Astrocyte (in vitro differentiated cells and primary cell): ENCODE data around the gene EIF4E. TPM values are rescaled to one million over a fixed set of nuclear protein-coding genes. Genes with fewer than 3 reads are reported as not detected.
A peak's percentile ranks its signal among the peaks of the same experiment; 100 is the strongest.

Experiments used
- DNase-seq: peaks from one replicate; pipeline ENCODE4 v3.0.0-alpha.2; 2010; ENCODE audit warnings: low read depth
- FAIRE-seq: peaks from 2 replicates; lab custom pipeline; 2011; peaks lifted over from hg19 to GRCh38; lab: Jason Lieb, UNC
- H2AFZ ChIP-seq: 2 replicates; pipeline ENCODE4 v1.6.0; 2012; ENCODE audit warnings: low read depth, low read length, inconsistent platforms
- H3K27ac ChIP-seq: 2 replicates; pipeline ENCODE4 v1.5.1; 2011; ENCODE audit warnings: low read depth, low read length, inconsistent platforms
- H3K27me3 ChIP-seq: 2 replicates; pipeline ENCODE4 v1.6.0; 2011; ENCODE audit warnings: low read length, inconsistent platforms; ENCODE audit not compliant: insufficient read depth
- H3K36me3 ChIP-seq: 2 replicates; pipeline ENCODE4 v1.5.1; 2011; ENCODE audit warnings: low read length, inconsistent platforms; ENCODE audit not compliant: insufficient read depth
- H3K4me1 ChIP-seq: 2 replicates; pipeline ENCODE4 v1.5.1; 2011; ENCODE audit warnings: low read length, inconsistent platforms; ENCODE audit not compliant: insufficient read depth
- H3K4me2 ChIP-seq: 2 replicates; pipeline ENCODE4 v1.6.0; 2012; ENCODE audit warnings: low read length, inconsistent platforms
- H3K4me3 ChIP-seq: 2 replicates; pipeline ENCODE4 v1.5.1; 2011; ENCODE audit warnings: low read depth, mild to moderate bottlenecking, low read length, inconsistent platforms; ENCODE audit not compliant: insufficient read depth
- H3K79me2 ChIP-seq: 2 replicates; pipeline ENCODE4 v1.6.0; 2012; ENCODE audit warnings: mild to moderate bottlenecking, low read length, inconsistent platforms; ENCODE audit not compliant: insufficient read depth
- H3K9ac ChIP-seq: 2 replicates; pipeline ENCODE4 v1.6.0; 2012; ENCODE audit warnings: mild to moderate bottlenecking, low read length, inconsistent platforms
- H3K9me3 ChIP-seq: 2 replicates; pipeline ENCODE4 v1.5.1; 2012; ENCODE audit warnings: low read depth, mild to moderate bottlenecking, low read length, inconsistent platforms; ENCODE audit not compliant: insufficient read depth
- H4K20me1 ChIP-seq: 2 replicates; pipeline ENCODE4 v1.6.0; 2012; ENCODE audit warnings: low read length, inconsistent platforms; ENCODE audit not compliant: insufficient read depth
- H3K27ac Mint-ChIP-seq: one replicate; pipeline ENCODE4 v1.8.0; 2021; ENCODE audit warnings: mild to moderate bottlenecking, mixed read lengths; ENCODE audit not compliant: unreplicated experiment
- H3K27me3 Mint-ChIP-seq: one replicate; pipeline ENCODE4 v1.8.0; 2021; ENCODE audit warnings: low read depth, mixed read lengths; ENCODE audit not compliant: unreplicated experiment
- H3K36me3 Mint-ChIP-seq: one replicate; pipeline ENCODE4 v1.8.0; 2021; ENCODE audit warnings: low read depth, mixed read lengths; ENCODE audit not compliant: unreplicated experiment
- H3K4me1 Mint-ChIP-seq: one replicate; pipeline ENCODE4 v1.8.0; 2021; ENCODE audit warnings: low read depth, mixed read lengths; ENCODE audit not compliant: unreplicated experiment
- H3K4me3 Mint-ChIP-seq: one replicate; pipeline ENCODE4 v1.8.0; 2021; ENCODE audit warnings: mild to moderate bottlenecking, moderate library complexity, mixed read lengths; ENCODE audit not compliant: unreplicated experiment
- H3K9me3 Mint-ChIP-seq: one replicate; pipeline ENCODE4 v1.8.0; 2021; ENCODE audit warnings: mild to moderate bottlenecking, mixed read lengths; ENCODE audit not compliant: unreplicated experiment
- CTCF ChIP-seq: IDR thresholded peaks from 2 replicates; pipeline ENCODE4 v1.5.1; 2011; ENCODE audit warnings: low read depth, mild to moderate bottlenecking, inconsistent platforms, low read length, moderate library complexity; ENCODE audit not compliant: insufficient read depth
- EZH2 ChIP-seq: IDR thresholded peaks from 2 replicates; pipeline ENCODE4 v1.6.1; 2012; ENCODE audit warnings: mild to moderate bottlenecking, low read length, inconsistent platforms; ENCODE audit not compliant: insufficient read depth
- total RNA-seq: library from RNA; stranded (reverse); gene quantifications from 2 replicates; pipeline ENCODE4 v1.2.1, GENCODE V29; 2021

EIF4E gene
- total RNA-seq, 1 donor from 2014 or later: 110 TPM

GRCh38 chr4:98966926-98967325 lies 38.0 kb upstream of the EIF4E start:
- DNase-seq: no peak
- Histone ChIP-seq H3K9me3 (no peaks in the 10 kb centered on the region), H3K27me3 (no peaks in the 10 kb centered on the region), H3K79me2 (no peaks in the 10 kb centered on the region), H4K20me1 (no peaks in the 10 kb centered on the region), H3K27ac (no peak overlapping the region), H3K4me3 (no peak overlapping the region), H2AFZ (no peak overlapping the region), H3K36me3 (no peaks in the 10 kb centered on the region), H3K4me2 (no peak overlapping the region), H3K9ac (no peak overlapping the region), H3K4me1 (peaks cover 6% of the 10 kb centered on the region)
- TF ChIP-seq EZH2: no peak
- TF ChIP-seq CTCF: no peak
- H3K4me3 Mint-ChIP-seq: no peak overlapping the region
- no peaks in the 10 kb centered on the region for H3K27me3 Mint-ChIP-seq
- H3K4me1 Mint-ChIP-seq: peaks cover 15% of the 10 kb centered on the region
- no peak for FAIRE-seq
- no peaks in the 10 kb centered on the region for H3K36me3 Mint-ChIP-seq
- no peak overlapping the region for H3K27ac Mint-ChIP-seq
- H3K9me3 Mint-ChIP-seq: peaks cover 2% of the 10 kb centered on the region

DNA sequence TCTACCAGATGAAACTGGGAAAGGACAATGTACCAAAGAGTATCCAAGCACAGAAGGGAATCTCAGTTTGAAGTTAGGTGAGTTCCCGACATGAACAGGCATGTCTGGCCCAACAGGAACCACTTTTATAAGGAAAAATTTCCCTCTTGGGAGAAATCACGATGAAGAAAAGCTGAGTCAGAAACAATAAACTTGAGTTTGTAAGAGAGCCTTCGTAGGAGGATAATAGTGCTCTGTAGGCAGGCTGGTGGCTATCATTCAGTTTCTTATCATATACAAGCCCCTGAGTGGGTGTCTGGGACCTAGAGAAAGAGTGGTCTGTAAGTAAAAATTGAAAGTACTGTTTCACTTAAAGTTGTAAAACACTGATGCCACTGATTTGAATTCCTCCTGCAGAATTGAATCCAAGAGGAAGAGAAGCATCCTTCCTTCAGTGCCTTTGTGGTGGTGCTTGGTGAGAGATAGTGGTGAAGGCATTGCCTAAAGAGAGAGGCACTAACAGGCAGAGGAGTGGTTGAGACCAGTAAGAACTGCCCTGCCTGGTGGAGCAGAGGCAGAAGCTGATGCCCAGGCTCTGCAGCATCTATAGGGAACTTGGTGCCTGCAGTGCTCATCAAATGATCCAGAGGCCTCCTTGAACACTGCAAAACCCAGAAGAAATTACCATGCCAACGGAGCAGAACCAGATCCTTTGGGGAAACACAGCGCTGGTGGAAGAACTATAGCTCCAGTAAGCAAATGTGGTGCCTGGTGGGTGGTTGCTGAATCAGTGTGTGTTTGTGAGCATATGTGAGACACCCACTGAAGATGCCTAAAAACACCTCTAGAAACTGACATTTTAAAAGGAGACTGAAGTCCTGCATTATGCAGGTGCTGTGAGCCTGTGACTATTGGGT lies 34.9 kb upstream of the EIF4E start:
- no peak overlapping the region for H3K27ac ChIP-seq
- H3K4me1 ChIP-seq: peaks cover 6% of the 10 kb centered on the region
- DNase-seq: peak; percentile 3
- H3K27me3 ChIP-seq: no peaks in the 10 kb centered on the region
- H3K9me3 ChIP-seq: no peaks in the 10 kb centered on the region
- peak overlapping the region; percentile 63 for H2AFZ ChIP-seq
- TF ChIP-seq CTCF: no peak
- no peak for TF ChIP-seq EZH2
- H3K4me3 ChIP-seq: no peak overlapping the region
- FAIRE-seq: no peak
- H3K79me2 ChIP-seq: no peaks in the 10 kb centered on the region
- H3K4me3 Mint-ChIP-seq: no peak overlapping the region
- H3K4me1 Mint-ChIP-seq: peaks cover 12% of the 10 kb centered on the region
- H3K36me3 ChIP-seq: no peaks in the 10 kb centered on the region
- no peaks in the 10 kb centered on the region for H3K36me3 Mint-ChIP-seq
- H3K9ac ChIP-seq: no peak overlapping the region
- peaks cover 2% of the 10 kb centered on the region for H3K9me3 Mint-ChIP-seq
- H3K27ac Mint-ChIP-seq: peak overlapping the region; percentile 27
- H3K4me2 ChIP-seq: peak overlapping the region; percentile 3
- no peaks in the 10 kb centered on the region for H3K27me3 Mint-ChIP-seq
- H4K20me1 ChIP-seq: no peaks in the 10 kb centered on the region

- Histone ChIP-seq H3K27ac (no peak overlapping the region), H3K4me2 (no peak overlapping the region), H3K4me1 (peaks cover 6% of the 10 kb centered on the region), H3K4me3 (no peak overlapping the region), H3K27me3 (no peaks in the 10 kb centered on the region), H3K9me3 (no peaks in the 10 kb centered on the region), H2AFZ (no peak overlapping the region), H3K9ac (no peak overlapping the region), H3K36me3 (no peaks in the 10 kb centered on the region), H4K20me1 (no peaks in the 10 kb centered on the region), H3K79me2 (no peaks in the 10 kb centered on the region)
- H3K27me3 Mint-ChIP-seq: no peaks in the 10 kb centered on the region
- no peak overlapping the region for H3K27ac Mint-ChIP-seq
- DNase-seq: no peak
- H3K4me1 Mint-ChIP-seq: peaks cover 12% of the 10 kb centered on the region
- H3K36me3 Mint-ChIP-seq: no peaks in the 10 kb centered on the region
- peaks cover 2% of the 10 kb centered on the region for H3K9me3 Mint-ChIP-seq
- H3K4me3 Mint-ChIP-seq: no peak overlapping the region
- no peak for TF ChIP-seq CTCF
- no peak for TF ChIP-seq EZH2
- no peak for FAIRE-seq
Measured at GRCh38 chr4:98961770-98962169, 32.8 kb upstream of the EIF4E start.
